HG03439 (cell line): ENCODE results near the gene SPEM3.

Source experiments
- ATAC-seq: cut with Tn5 transposase; IDR thresholded peaks from one replicate; pipeline ENCODE4 v1.9.1; 2021; ENCODE audit warnings: mild to moderate bottlenecking, moderate library complexity; ENCODE audit not compliant: unreplicated experiment

SPEM3 gene

DNA sequence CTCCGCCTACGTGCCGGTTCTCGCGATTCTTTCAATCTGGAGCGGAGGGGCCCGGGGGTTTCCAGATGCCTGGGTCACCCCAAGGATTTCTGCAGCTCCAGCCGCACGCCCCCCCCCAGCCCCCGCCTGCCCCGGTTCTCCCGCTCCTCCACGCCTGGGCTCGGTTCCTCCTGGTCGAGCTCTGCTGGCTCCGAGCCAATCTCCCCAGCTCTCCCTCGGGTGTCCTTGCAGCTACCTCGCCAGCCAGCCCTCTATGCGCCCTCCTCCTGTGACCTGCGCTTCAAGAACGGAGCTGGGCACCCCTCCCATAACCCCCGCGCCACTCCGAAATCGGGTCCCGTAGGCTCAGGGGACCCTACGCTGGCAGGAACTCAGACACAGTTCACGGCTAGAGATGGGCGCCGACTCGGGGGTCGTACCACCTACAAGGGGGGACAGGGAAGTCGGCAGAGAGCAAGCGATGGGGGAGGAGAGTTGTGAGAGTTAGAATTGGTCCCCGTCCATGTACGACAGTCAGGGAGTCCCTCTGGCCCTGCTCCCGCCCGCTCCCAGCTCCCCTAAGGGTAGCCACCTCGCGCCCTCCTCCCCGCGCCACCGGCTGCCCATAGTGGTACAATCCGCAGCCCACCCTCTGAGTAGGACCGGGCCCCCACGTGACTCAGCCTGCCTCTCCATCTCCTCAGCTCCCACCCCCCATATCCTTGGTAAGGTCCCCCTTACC, 11.6 kb downstream of the SPEM3 start:
- no peak for ATAC-seq

DNA sequence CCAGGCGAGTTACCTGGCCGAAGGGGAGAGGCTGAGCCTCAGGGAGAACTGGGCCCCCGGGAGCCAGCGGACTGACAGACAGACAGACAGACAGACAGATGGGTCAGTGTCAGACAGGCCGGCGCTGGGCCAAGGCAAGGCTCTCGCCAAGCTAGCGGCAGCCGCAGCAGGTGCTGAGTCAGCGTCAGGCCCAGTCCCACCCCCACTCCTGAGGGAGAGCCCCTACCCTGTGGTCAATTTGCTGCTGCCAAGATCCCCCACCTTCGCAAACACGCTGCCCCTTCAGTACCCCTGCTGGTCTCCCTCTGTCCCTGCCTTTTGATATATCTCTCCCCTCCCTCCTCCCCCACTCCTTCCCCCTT, 12.2 kb downstream of the SPEM3 start:
- no peak for ATAC-seq

DNA sequence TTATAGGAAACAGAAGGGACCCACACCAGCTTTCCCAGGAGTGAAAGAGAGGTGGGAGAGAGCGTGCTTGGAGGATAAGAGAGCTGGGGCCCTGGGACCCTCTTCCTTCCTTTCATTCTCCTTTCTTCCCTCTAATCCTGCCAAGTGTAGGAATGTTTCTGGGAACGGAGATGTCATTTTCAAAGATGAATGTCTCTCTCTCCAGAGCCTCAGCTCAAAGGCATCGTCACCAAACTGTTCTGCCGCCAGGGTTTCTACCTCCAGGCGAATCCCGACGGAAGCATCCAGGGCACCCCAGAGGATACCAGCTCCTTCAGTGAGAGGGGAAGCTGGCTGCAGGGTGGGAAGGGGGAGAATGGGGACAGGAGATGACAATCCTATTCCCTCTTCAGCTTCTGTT, 12.6 kb downstream of the SPEM3 start:
- ATAC-seq = no peak

DNA sequence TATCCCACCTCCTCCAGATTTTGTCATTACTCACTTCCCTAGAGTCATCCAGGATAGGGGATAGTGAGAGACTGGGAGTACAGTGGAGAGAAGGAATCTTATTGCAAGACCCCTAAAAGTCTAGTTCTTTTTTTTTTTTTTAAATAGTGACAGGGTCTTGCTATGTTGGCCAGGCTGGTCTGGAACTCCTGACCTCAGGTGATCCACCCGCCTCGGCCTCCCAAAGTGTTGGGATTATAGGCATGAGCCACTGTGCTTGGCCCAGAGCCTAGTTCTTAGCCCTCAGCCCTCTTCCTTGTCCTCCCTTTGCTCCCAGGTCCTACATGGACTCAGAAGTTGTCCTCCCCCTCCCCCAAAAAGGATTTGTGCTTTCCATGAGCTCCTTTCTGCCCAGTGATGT, 13.5 kb downstream of the SPEM3 start:
- no peak for ATAC-seq

DNA sequence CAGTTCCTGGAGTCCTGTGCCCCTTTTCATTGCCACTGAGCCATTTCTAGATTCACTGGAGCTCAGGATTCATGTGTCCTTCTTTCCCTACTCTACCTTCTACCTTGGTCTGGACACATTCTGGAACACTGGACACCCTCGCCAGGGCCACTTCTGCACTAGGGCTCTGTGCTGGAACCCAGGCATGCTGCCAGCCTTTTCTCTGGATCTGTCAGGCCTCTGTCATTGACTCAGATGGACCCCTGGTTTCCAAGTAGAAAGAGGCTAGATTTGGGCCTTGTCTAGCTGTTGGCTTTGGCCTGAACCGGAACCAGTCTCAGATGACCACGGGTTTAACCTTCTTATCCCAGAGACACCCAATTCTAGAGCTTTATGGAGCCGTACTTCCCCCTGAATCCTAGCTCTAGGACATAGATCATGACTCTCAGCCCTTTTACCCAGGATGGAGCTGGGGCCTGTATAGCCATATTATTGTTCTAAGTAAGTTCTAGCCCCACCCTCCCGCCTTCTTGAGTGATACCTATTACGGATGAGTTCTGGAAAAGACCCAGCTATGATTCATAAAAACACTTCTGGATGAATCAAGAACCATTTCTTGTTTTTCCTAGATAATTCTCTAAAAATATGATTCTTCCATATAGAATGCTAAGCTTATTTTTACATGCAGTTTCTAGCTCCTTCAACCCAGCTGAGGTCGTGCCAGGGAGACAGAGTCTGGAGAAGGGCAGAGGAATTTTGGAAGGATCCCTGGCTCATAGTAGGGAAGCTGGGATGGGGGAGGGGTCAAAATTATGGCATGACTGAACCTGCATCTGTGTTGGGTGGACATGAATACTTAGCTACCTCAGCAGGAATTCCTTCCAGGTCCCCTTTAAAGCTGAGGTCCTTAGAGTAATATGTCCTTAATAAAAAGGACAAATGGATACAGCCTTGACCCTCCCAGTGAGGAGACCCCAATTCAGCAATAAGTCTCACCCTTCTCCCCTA, 15.1 kb downstream of the SPEM3 start:
- no peak for ATAC-seq

DNA sequence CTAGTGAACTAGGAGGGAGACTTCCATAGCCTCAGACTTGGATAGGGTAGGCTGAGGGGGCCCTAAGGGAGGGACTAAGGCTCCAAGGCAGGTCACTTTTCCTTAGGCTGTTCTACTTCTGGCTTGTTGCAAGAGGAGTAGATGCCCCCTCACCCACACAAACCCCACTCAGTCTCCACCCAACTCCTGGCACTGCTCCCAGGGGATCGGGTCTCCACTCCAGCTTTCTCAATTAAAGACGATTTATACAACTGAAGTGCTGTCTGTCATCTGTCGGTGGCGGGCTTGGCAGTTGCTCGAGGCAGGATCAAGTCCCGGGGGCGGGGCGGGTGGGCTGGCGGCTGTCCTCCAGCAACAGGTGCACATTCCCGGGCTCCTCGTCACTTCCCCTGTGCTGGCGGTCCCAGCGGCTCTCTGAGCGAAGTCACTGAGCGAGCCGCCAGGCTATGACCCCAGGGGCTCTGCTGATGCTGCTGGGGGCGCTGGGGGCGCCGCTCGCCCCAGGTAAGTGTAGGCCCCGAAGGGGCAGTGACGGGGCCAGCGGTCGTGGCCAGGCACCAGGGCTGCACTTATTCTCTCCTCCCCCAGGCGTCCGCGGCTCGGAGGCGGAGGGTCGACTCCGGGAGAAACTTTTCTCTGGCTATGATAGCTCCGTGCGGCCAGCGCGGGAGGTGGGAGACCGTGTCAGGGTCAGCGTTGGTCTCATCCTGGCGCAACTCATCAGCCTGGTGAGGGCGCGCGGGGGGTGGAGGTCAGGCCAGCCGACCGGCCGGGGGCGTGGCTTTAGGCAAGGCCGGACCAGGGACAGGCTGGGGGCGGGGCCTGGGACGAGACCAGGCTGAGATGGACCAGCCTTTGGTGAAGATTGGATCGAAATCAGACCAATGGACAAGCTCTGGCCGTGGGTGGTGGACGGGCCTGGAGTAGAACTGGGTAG, 16.3 kb downstream of the SPEM3 start, which contains the start of gene CHRNB1:
Gene CHRNB1, plus strand, starts transcription at position 380 of the 937 bp plus-strand sequence. Its CDS starts 67 bp downstream, at position 447.
- ATAC-seq = peak; percentile 41

DNA sequence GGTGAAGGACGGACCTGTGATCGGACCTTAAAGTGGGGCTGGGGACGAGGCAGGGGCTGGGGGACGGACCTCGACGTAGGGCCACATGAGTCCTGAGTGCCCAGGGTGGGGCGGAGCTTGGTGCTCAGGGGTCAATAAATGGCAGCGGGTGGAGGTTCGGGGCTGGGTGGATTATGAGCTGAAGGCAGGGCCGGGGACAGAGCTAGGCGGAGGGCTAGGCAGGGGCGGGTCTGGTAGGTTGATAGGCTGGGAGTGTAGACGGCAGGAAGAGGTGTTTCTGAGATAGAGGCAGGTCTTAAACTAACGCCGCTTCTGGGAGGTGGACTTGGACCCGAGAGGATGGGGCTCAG, 16.9 kb downstream of the SPEM3 start:
- peak; percentile 17 for ATAC-seq

DNA sequence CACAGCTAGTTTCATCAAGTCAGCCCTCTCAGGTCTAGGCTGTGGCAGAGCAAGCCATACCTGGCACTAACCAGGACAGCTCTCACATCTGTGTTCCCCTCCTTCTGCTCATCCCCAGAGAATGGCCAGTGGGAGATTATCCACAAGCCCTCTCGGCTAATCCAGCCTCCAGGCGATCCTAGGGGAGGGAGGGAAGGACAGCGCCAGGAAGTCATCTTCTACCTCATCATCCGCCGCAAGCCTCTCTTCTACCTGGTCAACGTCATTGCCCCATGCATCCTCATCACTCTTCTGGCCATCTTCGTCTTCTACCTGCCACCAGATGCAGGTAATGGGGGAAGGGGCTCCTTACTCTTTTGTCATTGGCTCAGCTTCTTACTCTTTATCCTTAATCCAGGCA, 19.8 kb downstream of the SPEM3 start:
- ATAC-seq = no peak

DNA sequence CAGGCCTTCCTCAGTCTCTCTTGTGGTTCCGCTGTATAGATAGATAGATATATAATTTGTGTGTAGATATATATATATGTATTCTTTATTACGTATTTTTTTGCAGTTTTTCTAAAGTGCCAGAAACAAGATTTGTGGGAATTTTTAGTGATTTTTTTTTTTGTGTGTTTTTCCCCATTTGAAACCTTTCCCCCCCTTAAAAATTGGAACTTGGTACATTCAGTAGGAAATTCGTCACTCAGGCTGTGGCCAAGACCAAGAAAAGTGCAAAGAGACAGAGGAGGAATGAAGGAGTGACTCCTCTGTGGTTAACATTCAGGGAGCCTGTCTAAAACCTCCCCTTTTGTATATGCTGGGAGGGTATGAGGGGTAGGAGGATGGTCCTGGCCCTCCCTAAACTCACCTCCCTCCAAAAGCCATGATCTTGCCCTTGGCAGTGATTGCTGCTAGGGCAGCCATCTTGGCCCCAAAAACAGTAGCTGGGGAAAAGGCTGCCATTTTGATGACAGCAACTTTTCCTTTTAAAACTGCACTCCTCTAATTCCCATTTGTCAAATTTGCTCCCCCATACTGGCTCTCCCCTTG, 31.4 kb downstream of the SPEM3 start:
- no peak for ATAC-seq

DNA sequence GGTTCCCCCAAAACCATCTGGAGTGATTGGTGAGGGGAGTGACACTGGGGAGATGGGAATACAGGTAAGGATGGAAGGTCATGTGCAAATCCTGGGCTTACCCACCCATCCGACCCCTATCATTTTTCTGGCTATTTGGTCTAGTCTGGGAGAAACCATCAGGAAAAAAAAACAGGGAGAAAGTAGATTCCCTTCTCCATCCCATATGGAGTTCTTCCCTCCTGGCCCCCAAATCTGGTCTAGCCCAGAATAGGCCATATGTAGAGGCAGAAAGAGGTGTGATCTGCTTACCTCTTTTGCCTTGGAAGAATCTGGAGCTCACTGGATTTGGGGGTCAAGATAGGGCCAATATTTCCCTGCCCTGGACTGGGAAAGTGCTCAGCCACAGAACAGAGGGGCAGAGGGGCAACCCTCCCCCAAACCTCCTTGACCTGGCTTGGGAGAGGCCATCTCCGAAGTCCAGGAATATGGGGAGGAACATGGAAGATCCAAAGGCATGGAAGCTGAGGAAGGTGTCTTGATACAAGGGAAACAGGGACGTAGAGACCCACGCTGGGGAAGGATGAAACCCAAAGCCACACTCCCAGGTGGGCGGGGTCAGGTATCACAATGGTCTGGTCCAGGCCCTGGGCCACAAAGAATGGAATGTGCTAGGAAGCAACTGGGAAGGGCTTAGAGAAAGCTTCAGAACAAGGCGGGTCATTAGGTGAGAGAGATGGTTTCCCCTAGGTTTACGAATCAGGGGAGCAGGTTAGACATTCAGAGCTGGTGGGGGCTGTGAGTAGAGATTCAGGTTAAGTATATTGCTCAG, 32.4 kb downstream of the SPEM3 start:
- ATAC-seq = no peak

DNA sequence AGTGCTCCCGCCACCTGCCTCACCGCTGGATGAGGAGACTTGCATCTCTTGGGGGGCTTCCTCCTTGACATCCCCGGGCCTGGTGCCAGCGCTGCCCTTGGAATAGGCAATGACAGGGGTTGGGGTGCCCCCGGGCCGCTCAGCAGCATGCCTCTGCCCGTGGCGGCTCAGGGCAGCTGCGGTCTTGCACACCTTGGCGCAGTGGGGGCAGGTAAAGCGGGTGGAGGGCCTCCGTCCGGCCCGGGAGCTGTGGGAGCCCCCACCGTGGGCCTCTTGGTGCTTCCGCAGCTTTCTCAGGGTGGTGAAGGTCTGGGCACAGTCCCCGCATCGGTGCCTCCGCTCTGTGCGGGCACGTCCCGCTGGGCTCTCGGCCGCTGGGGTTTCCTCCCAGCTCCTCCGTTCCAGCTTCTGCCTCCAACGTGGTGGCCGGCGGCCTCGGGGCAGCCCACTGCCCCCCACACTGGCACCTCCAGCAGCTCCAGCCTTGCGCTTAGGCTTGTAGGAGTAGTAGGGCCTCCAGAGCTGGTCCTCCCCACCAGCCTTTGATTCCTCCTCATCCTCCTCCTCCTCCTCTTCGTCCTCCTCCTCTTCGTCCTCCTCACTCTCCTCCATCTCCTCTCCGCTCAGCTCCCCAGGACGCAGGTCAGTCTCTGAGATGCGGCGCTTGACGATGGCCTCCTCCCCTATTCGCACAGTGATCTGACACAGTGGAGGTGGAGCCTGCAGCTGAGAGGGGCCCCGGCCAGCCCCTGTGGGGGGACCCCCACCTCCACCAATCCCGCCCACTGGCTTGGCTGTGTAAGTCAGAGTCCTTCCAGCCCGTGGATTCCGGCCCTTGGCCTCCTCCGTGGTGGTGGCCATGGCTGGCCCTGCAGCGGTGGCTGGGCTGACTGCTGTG, 34.1 kb downstream of the SPEM3 start:
- no peak for ATAC-seq

DNA sequence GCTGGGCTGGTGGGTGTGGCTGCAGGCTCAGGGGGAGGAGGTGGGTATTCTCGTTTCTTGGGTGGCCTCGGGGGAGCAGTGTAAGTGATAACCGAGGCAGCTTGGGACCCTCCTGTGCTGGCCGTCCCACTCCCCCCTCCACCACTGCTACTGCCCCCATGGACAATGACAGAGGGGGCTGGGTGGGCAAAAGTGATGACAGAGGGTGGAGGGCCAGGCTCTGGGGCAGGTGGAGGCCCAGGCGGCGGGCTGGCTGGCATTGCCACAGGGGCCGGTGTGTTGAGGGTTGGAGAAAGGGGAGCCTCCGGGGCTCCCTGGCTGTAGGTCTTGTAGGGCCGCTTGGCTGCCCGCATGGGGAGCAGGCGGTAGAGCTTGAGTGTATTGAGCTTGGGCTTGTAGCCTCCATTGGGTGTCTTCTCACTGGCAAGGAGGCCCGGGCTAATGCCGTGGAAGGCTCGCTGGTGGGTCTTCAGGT, 34.8 kb downstream of the SPEM3 start:
- no peak for ATAC-seq

DNA sequence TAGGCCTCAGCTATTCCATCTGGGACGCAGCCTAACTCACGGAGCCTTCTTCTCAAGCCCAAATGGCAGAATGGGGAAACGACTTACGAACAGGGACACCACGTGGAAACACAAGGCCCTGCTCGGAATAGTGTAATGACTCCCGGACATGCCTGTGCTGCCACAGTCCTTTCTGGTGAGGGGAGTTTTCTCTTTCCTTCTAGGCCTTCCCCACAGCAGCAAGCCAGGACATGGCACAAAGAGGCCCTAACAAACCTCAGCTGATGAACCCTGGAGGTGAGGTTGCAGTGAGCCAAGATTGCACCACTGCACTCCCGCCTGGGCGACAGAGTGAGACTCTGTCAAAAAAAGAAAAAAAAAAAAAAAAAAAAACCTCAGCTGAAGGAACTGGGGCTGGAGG, 35.4 kb downstream of the SPEM3 start:
- no peak for ATAC-seq

DNA sequence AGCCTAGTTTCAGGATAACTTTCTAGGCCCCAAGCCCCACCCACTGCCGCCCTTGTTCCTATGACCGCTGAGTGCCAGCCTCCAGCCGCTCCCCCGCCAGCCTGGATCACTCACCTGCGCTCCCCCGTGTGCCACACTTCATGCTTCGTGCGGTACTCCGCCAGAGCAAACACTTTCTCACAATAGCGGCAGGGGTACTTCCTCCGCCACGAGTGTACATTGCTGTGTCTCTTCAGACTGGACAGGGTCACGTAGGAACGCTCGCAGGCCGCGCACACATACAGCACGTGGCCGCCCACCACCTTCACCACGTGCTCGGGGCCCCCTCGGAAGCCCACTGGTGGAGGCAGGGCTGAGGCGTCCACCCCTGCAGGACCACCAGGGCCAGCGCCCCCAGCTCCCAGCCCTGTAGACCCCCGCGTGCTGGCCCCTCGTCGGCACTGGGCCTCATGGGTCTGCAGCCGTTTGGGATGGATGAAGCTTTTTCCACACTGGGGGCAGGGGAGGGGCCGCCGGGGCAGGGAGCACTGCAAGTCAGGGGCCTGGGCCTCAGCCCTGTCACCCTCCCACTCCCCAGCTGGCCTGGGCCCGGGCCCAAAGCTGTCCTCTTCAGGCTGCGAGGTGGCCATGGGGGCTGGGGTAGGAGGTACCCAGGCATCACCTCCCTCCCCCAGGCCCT, 37.1 kb downstream of the SPEM3 start:
- no peak for ATAC-seq

DNA sequence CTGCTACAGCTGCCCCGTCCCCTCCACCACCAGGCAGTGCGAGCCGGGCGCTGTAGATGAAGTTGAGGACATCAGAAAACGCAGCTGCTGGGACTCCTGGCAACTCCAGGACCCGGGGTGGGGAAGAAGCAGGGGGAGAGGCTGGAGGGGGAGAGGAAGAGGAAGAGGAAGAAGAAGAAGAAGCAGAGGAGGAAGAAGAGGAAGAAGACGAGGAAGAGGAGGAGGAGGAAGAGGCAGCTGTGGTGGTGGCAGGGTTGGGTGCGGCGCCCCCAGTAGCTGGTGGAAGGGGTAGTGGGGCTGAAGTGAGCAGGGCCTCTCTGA, 37.6 kb downstream of the SPEM3 start:
- ATAC-seq = no peak

DNA sequence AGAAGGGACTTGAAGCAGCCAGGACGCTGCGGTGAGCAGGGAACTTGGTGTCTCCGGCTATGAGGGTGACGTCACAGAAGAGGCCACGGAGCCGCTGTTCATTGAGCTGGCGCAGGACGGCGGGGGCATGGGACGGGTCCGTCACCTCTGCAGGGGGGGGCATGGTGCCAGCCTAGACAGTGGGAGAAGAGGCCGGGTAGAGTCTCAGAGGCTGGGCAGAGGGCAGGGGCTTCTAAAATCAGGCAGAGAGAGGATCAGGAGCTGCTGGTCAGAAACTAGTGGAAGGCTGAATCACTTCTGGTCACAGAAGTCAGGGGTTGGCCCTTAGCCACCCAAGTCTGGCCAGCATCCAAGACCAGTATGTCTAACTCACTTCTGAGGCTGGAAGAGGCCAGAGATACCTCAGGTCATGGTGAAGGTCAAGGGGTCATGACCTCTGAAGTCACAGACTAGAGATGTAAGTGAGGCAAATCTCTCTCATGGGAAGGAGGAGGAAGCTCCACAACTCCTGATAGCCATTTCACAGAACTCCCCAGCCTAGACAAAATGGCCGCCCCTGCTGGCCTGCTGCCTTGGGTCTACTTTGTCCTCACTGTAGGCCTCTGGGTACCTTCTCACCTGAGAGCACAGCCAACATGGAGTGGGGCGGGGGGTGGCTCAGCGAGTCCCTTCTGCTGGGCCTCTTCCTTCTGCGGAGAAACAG, 38.1 kb downstream of the SPEM3 start:
- ATAC-seq = no peak

DNA sequence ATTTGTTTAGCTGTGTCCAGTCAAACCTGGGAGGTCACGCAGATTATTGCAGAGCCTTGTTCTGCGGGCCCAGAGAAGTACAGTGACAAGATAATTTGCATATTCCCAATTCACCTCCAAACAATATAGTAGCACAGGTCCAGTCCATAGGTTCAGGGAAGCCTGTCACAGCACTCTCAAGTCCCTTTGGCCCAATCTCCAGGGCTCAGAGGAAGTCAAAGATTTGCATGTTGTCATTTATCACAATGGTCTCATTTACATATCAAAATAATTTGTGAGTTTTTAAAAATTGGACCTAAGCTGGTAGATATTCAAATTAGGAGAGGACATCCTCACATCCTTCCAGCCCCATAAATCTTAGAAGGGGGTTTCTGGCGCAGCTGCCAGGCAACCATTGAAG, 38.8 kb downstream of the SPEM3 start:
- no peak for ATAC-seq

DNA sequence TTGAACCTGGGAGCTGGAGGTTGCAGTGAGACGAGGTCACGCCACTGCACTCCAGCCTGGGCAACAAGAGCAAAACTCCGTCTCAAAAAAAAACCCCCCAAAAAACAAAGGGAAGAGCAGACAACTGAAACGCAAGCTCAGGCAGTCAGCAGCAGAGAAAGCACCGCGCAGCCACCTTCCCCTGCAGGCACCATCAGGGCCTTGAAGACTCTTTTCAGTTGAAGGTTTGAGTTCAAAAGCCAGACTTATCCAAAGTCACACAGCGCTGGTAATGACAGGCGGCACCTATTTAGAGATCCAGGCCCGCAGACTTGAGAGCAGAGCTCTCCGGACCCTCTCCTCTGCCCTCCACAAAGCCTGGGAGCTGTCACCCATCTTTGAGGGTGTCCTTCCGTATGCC, 39.6 kb downstream of the SPEM3 start:
- ATAC-seq = no peak
